RWPE2 (cell line): ENCODE data around the gene NUP160.
"Not testable (repeated sequence)": the region's sequence is repeated elsewhere in the genome, so short reads cannot be mapped to it uniquely, and the experiment has no call there.

Experiments
- ATAC-seq: fragments of 200-7000 bp; cut with Tn5 transposase; 3 replicates; pipeline ENCODE4 v1.9.1; 2021; ENCODE audit warnings: low read depth
- DNase-seq: peaks from one replicate; pipeline ENCODE4 v3.0.0-alpha.2; 2020; ENCODE audit warnings: low spot score
- H3K27ac ChIP-seq: fragments of 450-650 bp; 2 replicates; pipeline ENCODE4 v1.5.1; 2017; ENCODE audit warnings: mild to moderate bottlenecking; ENCODE audit not compliant: poor library complexity, severe bottlenecking
- H3K27me3 ChIP-seq: fragments of 250-450 bp; sonication (Bioruptor Pico); 2 replicates; pipeline ENCODE4 v1.5.1; 2021; ENCODE audit warnings: mild to moderate bottlenecking, moderate library complexity; ENCODE audit not compliant: insufficient read depth, poor library complexity, severe bottlenecking
- H3K36me3 ChIP-seq: fragments of 250-450 bp; sonication (Bioruptor Pico); 2 replicates; pipeline ENCODE4 v1.5.1; 2020; ENCODE audit warnings: low read depth, mild to moderate bottlenecking, moderate library complexity
- H3K4me1 ChIP-seq: fragments of 250-450 bp; sonication (Bioruptor Pico); 2 replicates; pipeline ENCODE4 v1.5.1; 2021; ENCODE audit warnings: mild to moderate bottlenecking, moderate library complexity; ENCODE audit not compliant: insufficient read depth, poor library complexity, severe bottlenecking
- H3K4me3 ChIP-seq: fragments of 250-450 bp; sonication (Bioruptor Pico); 2 replicates; pipeline ENCODE4 v1.5.1; 2021; ENCODE audit warnings: mild to moderate bottlenecking, moderate library complexity; ENCODE audit not compliant: severe bottlenecking
- H3K9me3 ChIP-seq: fragments of 250-450 bp; sonication (Bioruptor Pico); 2 replicates; pipeline ENCODE4 v1.5.1; 2021; ENCODE audit warnings: mild to moderate bottlenecking, moderate library complexity; ENCODE audit not compliant: severe bottlenecking
- TF ChIP-seq, protein P1 (sequence below): fragments of 450-650 bp; IDR thresholded peaks from one replicate; pipeline ENCODE4 v1.5.1; 2017; ENCODE audit warnings: mild to moderate bottlenecking, moderate library complexity; ENCODE audit not compliant: poor library complexity, severe bottlenecking

Gene NUP160

DNA sequence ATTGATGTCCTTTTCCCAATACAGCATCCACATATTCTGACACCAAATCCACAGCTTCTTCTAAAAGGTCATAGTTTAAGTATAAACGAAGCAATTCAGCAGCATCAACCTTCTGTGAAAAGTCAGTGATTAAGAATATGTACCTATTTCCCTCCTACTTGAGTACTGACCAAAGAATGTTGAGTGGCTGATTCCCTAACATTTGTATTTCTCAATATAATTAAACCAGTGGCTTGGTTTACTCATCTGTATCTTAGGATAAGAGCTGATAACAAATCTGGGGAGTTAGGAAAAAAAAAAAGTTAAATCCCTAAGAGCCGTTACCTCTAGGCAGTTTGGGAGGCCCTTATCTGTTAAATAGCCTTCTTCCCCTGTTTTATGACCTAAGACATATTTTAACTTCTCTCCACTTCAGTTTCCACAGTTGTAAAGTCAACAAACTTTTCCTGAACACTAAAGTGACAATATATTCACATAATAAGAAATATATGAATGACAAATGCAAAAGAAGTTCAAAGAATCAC is 65.0 kb downstream of the NUP160 start:
- H3K9me3 ChIP-seq, result no peaks in the 10 kb centered on the region
- peaks cover 91% of the 10 kb centered on the region for H3K36me3 ChIP-seq
- no peak for DNase-seq
- no peak overlapping the region for H3K27ac ChIP-seq
- H3K4me1 ChIP-seq, result no peaks in the 10 kb centered on the region
- no peak overlapping the region for H3K4me3 ChIP-seq
- ATAC-seq, result no peak
- TF ChIP-seq, protein P1, sequence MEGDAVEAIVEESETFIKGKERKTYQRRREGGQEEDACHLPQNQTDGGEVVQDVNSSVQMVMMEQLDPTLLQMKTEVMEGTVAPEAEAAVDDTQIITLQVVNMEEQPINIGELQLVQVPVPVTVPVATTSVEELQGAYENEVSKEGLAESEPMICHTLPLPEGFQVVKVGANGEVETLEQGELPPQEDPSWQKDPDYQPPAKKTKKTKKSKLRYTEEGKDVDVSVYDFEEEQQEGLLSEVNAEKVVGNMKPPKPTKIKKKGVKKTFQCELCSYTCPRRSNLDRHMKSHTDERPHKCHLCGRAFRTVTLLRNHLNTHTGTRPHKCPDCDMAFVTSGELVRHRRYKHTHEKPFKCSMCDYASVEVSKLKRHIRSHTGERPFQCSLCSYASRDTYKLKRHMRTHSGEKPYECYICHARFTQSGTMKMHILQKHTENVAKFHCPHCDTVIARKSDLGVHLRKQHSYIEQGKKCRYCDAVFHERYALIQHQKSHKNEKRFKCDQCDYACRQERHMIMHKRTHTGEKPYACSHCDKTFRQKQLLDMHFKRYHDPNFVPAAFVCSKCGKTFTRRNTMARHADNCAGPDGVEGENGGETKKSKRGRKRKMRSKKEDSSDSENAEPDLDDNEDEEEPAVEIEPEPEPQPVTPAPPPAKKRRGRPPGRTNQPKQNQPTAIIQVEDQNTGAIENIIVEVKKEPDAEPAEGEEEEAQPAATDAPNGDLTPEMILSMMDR, result no peak
- H3K27me3 ChIP-seq, result no peaks in the 10 kb centered on the region

DNA sequence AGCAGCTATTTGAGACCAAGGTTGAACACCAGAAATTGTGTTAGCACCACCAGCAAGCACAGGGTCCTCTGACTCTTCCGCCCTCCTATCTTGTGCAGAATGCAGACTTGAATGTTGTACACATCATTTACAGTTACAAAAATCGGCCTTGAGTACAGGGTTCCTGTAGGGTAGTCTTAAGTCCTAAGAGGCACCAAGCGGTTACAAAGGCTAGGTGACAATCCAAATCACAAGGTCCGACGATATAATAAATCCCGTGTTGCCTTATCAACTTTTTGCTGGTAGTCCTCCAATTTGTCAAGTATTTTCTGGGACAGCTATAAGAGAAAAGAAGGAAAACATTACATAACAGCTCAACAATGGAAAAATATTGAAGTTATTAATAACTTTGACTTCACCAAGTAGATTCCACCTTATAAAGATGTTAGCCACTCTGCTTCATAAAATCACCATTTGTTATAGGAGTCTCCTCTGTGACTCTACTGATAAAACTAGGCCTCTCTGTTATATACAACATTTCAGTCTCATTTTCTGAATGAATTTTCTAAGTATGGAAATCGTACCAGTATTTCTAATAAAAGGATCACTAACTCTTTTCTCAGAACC is 69.2 kb downstream of the NUP160 start:
- DNase-seq (no peak), ATAC-seq (no peak)
- H3K9me3 ChIP-seq, result no peaks in the 10 kb centered on the region
- TF ChIP-seq, protein P1, result no peak
- H3K36me3 ChIP-seq, result peaks cover 71% of the 10 kb centered on the region
- H3K27me3 ChIP-seq, result no peaks in the 10 kb centered on the region
- H3K4me1 ChIP-seq, result no peaks in the 10 kb centered on the region
- no peak overlapping the region for H3K4me3 ChIP-seq
- no peak overlapping the region for H3K27ac ChIP-seq

DNA sequence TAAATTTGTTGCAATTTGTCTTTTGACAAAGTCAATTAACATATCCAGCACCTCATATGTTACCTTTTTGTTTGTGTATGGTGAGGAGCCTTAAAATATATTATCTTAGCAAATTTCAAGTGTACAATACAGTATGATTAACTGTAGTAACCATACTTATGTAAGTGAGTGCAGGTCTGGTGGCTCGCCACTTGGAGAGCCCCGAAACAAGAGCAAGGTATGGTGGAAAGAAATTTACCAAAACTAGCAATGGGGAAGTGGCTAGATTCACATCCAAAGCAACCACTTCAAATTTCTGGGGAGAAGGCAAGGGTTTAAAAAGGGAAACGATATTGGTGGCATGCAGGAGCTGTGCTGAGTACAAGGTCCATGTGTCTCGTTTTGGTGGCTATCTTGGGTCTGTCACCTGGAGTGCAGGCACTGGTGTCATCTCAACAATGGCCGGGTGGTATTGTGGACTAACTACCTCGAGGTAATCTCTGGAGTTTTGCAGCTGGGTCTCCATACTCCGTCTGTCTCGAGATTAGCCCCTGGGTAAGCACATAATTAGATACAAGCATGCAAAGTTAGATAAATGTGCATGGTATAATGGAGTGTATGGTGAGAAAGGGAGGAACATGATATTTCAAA is 72.8 kb downstream of the NUP160 start:
- H3K36me3 ChIP-seq, result peaks cover 41% of the 10 kb centered on the region

DNA sequence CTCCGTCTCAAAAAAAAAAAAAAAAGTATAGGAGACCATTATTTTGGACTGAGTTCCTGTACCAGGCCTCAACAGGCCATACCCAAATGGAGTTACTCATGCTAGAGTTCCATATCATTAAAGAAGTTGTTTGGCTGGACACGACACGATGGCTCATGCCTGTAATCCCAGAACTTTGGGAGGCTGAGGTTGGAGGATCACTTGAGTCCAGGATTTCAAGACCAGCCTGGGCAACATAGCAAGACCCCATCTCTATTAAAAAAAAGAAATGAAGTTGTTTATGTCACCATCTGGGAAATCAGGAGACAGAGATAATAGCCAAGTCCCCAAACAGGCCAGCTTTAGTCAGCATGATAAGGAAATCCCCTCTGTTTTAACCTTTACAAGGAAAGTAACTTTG is 74.3 kb downstream of the NUP160 start:
- TF ChIP-seq, protein P1, result no peak

More for the DNA sequence above, 72.8 kb downstream of the NUP160 start:
- no peaks in the 10 kb centered on the region for H3K4me1 ChIP-seq
- DNase-seq (no peak), ATAC-seq (peak; percentile 19; the same call in 1 of the 3 replicates)
- H3K4me3 ChIP-seq, result no peak overlapping the region
- no peak overlapping the region for H3K27ac ChIP-seq
- no peaks in the 10 kb centered on the region for H3K9me3 ChIP-seq
- TF ChIP-seq, protein P1, result no peak
- no peaks in the 10 kb centered on the region for H3K27me3 ChIP-seq

DNA sequence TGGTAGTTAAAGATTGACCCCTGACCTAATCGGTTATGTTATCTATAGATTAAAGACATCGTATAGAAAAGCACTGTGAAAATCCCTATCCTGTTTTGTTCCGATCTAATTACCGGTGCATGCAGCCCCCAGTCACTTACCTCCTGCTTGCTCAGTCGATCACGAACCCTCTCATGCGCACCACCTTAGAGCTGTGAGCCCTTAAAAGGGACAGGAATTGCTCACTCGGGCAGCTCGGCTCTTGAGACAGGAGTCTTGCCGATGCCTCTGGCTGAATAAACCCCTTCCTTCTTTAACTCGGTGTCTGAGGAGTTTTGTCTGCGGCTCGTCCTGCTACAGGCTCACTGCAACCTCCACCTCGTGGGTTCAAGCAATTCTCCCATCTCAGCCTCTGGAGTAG is 78.6 kb downstream of the NUP160 start:
- H3K27ac ChIP-seq, DNase-seq, ATAC-seq, H3K9me3 ChIP-seq, H3K27me3 ChIP-seq, H3K4me3 ChIP-seq: not testable (repeated sequence)
- H3K36me3 ChIP-seq, result peaks cover 19% of the 10 kb centered on the region
- peaks cover 12% of the 10 kb centered on the region for H3K4me1 ChIP-seq

More for the DNA sequence above, 74.3 kb downstream of the NUP160 start:
- Histone ChIP-seq H3K9me3 (no peaks in the 10 kb centered on the region), H3K4me1 (no peaks in the 10 kb centered on the region), H3K27me3 (no peaks in the 10 kb centered on the region), H3K27ac (no peak overlapping the region), H3K36me3 (peaks cover 27% of the 10 kb centered on the region), H3K4me3 (no peak overlapping the region)
- ATAC-seq, result no peak
- no peak for DNase-seq
